Fibroblast of lung (primary cell): ENCODE results near the gene WNT6. TPM values are rescaled to one million over a fixed set of nuclear protein-coding genes. Genes with fewer than 3 reads are reported as not detected.

Experiments
- DNase-seq, 2 donors: peaks; one replicate each; pipeline versions ENCODE4 v3.0.0 to v3.0.0-alpha.2; 2010; ENCODE audit warnings: low read depth in 2 of 2
- H2AFZ ChIP-seq: 2 replicates; pipeline ENCODE4 v1.5.1; 2012; ENCODE audit warnings: low read length, control low read depth, inconsistent platforms
- H3K27ac ChIP-seq: 2 replicates; pipeline ENCODE4 v1.5.1; 2011; ENCODE audit warnings: low read length, control low read depth; ENCODE audit not compliant: insufficient read depth
- H3K27me3 ChIP-seq: 2 replicates; pipeline ENCODE4 v1.5.1; 2011; ENCODE audit warnings: mild to moderate bottlenecking, low read length; ENCODE audit not compliant: control insufficient read depth, insufficient read depth
- H3K36me3 ChIP-seq: 2 replicates; pipeline ENCODE4 v1.5.1; 2011; ENCODE audit warnings: low read length; ENCODE audit not compliant: control insufficient read depth, insufficient read depth
- H3K4me1 ChIP-seq: 2 replicates; pipeline ENCODE4 v1.5.1; 2011; ENCODE audit warnings: low read length; ENCODE audit not compliant: control insufficient read depth, insufficient read depth; ENCODE audit errors: extremely low read depth
- H3K4me2 ChIP-seq: 2 replicates; pipeline ENCODE4 v1.5.1; 2011; ENCODE audit warnings: low read length, control low read depth; ENCODE audit not compliant: insufficient read depth; ENCODE audit errors: extremely low read depth
- H3K4me3 ChIP-seq, 4 experiments: fragments of 200-600 bp in 1 of 4; sonication (generic) in 1 of 4; replicated peaks in 1 of 4; 2 replicates each; pipeline ENCODE4 v1.5.1; 2011 to 2016; ENCODE audit warnings: low read length in 4 of 4, low read depth in 3 of 4, mild to moderate bottlenecking in 3 of 4, control low read depth in 2 of 4, inconsistent platforms in 1 of 4, mixed read lengths in 1 of 4; ENCODE audit not compliant: insufficient read depth in 1 of 4; ENCODE audit errors: control extremely low read depth in 1 of 4
- H3K79me2 ChIP-seq: 2 replicates; pipeline ENCODE4 v1.5.1; 2012; ENCODE audit warnings: mild to moderate bottlenecking, low read length, inconsistent platforms; ENCODE audit not compliant: control insufficient read depth, insufficient read depth
- H3K9ac ChIP-seq: 2 replicates; pipeline ENCODE4 v1.5.1; 2011; ENCODE audit warnings: mild to moderate bottlenecking, low read length, control low read depth; ENCODE audit not compliant: insufficient read depth
- H3K9me3 ChIP-seq: 2 replicates; pipeline ENCODE4 v1.5.1; 2012; ENCODE audit warnings: low read depth, low read length; ENCODE audit not compliant: control insufficient read depth, insufficient read depth
- H4K20me1 ChIP-seq: 2 replicates; pipeline ENCODE4 v1.5.1; 2011; ENCODE audit warnings: low read length; ENCODE audit not compliant: control insufficient read depth, insufficient read depth; ENCODE audit errors: extremely low read depth
- CTCF ChIP-seq, 2 donors: IDR thresholded peaks in 1 of 2; conservative IDR thresholded peaks in 1 of 2; 1 replicate in 1 of 2; 2 replicates in 1 of 2; pipeline ENCODE4 v1.5.1; 2011 to 2012; ENCODE audit warnings: low read length in 2 of 2, control low read depth in 1 of 2, inconsistent platforms in 1 of 2, low read depth in 1 of 2, mild to moderate bottlenecking in 1 of 2
- EZH2 ChIP-seq: IDR thresholded peaks from 2 replicates; pipeline ENCODE4 v1.5.1; 2012; ENCODE audit warnings: low read length, control low read depth, mild to moderate bottlenecking; ENCODE audit errors: missing control alignments
- polyA plus RNA-seq, 2 donors: library from polyadenylated mRNA; depleted of rRNA in 1 of 2; stranded (reverse) in 1 of 2; unstranded in 1 of 2; fragments of >200 nt; gene quantifications; 2 replicates each; pipeline ENCODE4 v1.2.1, GENCODE V29; 2011 to 2012; ENCODE audit warnings: missing spikeins in 1 of 2
- total RNA-seq: library from RNA; depleted of rRNA; stranded (reverse); fragments of >200 nt; gene quantifications from 2 replicates; pipeline ENCODE4 v1.2.1, GENCODE V29; 2014

Gene WNT6
- total and polyA plus RNA-seq, 2 donors (not counting 1 experiment from before 2014, with no cell fraction given): not detected

GRCh38 chr2:218863021-218863520, 3.5 kb downstream of the WNT6 start:
- no peaks in the 10 kb centered on the region for H3K4me1 ChIP-seq
- no peak overlapping the region for H2AFZ ChIP-seq
- H3K4me2 ChIP-seq: no peak overlapping the region
- H4K20me1 ChIP-seq: no peaks in the 10 kb centered on the region
- H3K4me3 ChIP-seq: no peak overlapping the region
- H3K27me3 ChIP-seq: peaks cover 46% of the 10 kb centered on the region
- H3K27ac ChIP-seq: no peak overlapping the region
- H3K9ac ChIP-seq: no peak overlapping the region
- TF ChIP-seq EZH2: no peak
- no peaks in the 10 kb centered on the region for H3K9me3 ChIP-seq
- no peaks in the 10 kb centered on the region for H3K79me2 ChIP-seq
- no peak for DNase-seq
- no peaks in the 10 kb centered on the region for H3K36me3 ChIP-seq

- H3K9ac ChIP-seq: no peak overlapping the region
- H3K27ac ChIP-seq: no peak overlapping the region
- H3K4me1 ChIP-seq: no peaks in the 10 kb centered on the region
- no peaks in the 10 kb centered on the region for H4K20me1 ChIP-seq
- H3K9me3 ChIP-seq: no peaks in the 10 kb centered on the region
- TF ChIP-seq EZH2: no peak
- no peak for TF ChIP-seq CTCF (conservative IDR thresholded peaks at IDR 0.05 in 1 of 2, IDR thresholded peaks at IDR 0.05 in 1 of 2; ENCODE audit: low read depth in 1 of 2, low read length in 2 of 2)
- no peak overlapping the region for H3K4me3 ChIP-seq
- H3K4me2 ChIP-seq: no peak overlapping the region
- DNase-seq: no peak
- no peaks in the 10 kb centered on the region for H3K36me3 ChIP-seq
- H3K27me3 ChIP-seq: peaks cover 30% of the 10 kb centered on the region
- no peaks in the 10 kb centered on the region for H3K79me2 ChIP-seq
- H2AFZ ChIP-seq: no peak overlapping the region
These were observed 5.8 kb downstream of the WNT6 start for GRCh38 chr2:218865396-218865795.

GRCh38 chr2:218865999-218866398, 6.4 kb downstream of the WNT6 start:
- H3K9me3 ChIP-seq: no peaks in the 10 kb centered on the region
- peaks cover 30% of the 10 kb centered on the region for H3K27me3 ChIP-seq
- H3K79me2 ChIP-seq: no peaks in the 10 kb centered on the region
- no peaks in the 10 kb centered on the region for H3K4me1 ChIP-seq
- no peaks in the 10 kb centered on the region for H4K20me1 ChIP-seq
- no peak for DNase-seq
- no peak overlapping the region for H3K9ac ChIP-seq
- no peaks in the 10 kb centered on the region for H3K36me3 ChIP-seq
- no peak overlapping the region for H3K4me3 ChIP-seq
- no peak overlapping the region for H3K4me2 ChIP-seq
- no peak overlapping the region for H2AFZ ChIP-seq
- TF ChIP-seq EZH2: no peak
- H3K27ac ChIP-seq: no peak overlapping the region

- no peaks in the 10 kb centered on the region for H3K79me2 ChIP-seq
- H2AFZ ChIP-seq: no peak overlapping the region
- no peak overlapping the region for H3K27ac ChIP-seq
- peaks cover 37% of the 10 kb centered on the region for H3K27me3 ChIP-seq
- no peak overlapping the region for H3K4me2 ChIP-seq
- no peaks in the 10 kb centered on the region for H4K20me1 ChIP-seq
- no peaks in the 10 kb centered on the region for H3K9me3 ChIP-seq
- DNase-seq: no peak
- TF ChIP-seq EZH2 (no peak), CTCF (conservative IDR thresholded peaks at IDR 0.05 in 1 of 2, IDR thresholded peaks at IDR 0.05 in 1 of 2; ENCODE audit: low read depth in 1 of 2, low read length in 2 of 2) (no peak)
- no peaks in the 10 kb centered on the region for H3K4me1 ChIP-seq
- H3K4me3 ChIP-seq: no peak overlapping the region
- no peak overlapping the region for H3K9ac ChIP-seq
- H3K36me3 ChIP-seq: no peaks in the 10 kb centered on the region
These were observed 8.3 kb downstream of the WNT6 start for GRCh38 chr2:218867900-218868299.
